K562 (cell line): ENCODE data around the gene FYB1. TPM values are rescaled to one million over a fixed set of nuclear protein-coding genes. Genes with fewer than 3 reads are reported as not detected.

Experiments
- ATAC-seq: fragments of 200-7000 bp; cut with Tn5 transposase; 3 replicates; pipeline ENCODE4 v1.9.1; 2020; ENCODE audit warnings: moderate library complexity
- BruUV-seq: library from RNA; stranded (reverse); fragments of 400-500 nt; replicated peaks from 2 replicates; lab custom pipeline; 2021; lab: Mats Ljungman, UMichigan
- CTCF ChIA-PET: fragments of 300-600 bp; formaldehyde crosslinking; extraction: SDS; loops from one replicate; lab custom pipeline; 2021; ENCODE audit warnings: low intra/inter-chr PET ratio; lab: Yijun Ruan, JAX
- POLR2A ChIA-PET: fragments of 300-600, 350-650 bp; sonication (Branson Sonifier 250); formaldehyde crosslinking; extraction: SDS; loops from one replicate; lab custom pipeline; 2021; ENCODE audit warnings: antibody characterized with exemption, inconsistent platforms; lab: Yijun Ruan, JAX
- DNase-seq, 4 experiments: peaks; one replicate each; pipeline versions ENCODE4 v3.0.0 to v3.0.0-alpha.2; 2011 to 2018; ENCODE audit warnings: low spot score in 3 of 4, mixed read lengths in 3 of 4; ENCODE audit errors: extremely low read depth in 1 of 4
- FAIRE-seq: peaks from 2 replicates; lab custom pipeline; 2011; peaks lifted over from hg19 to GRCh38; lab: Jason Lieb, UNC
- H2AFZ ChIP-seq: 2 replicates; pipeline ENCODE4 v1.6.0; 2011; ENCODE audit warnings: low read depth, low read length, control low read depth, inconsistent platforms
- H3K27ac ChIP-seq: fragments of 200-600 bp; 3 replicates; pipeline ENCODE4 v1.8.0; 2011; ENCODE audit warnings: low read depth, mild to moderate bottlenecking, control low read depth, inconsistent platforms, low read length, moderate library complexity, mixed read lengths; ENCODE audit errors: extremely low read depth
- H3K27me3 ChIP-seq, 2 experiments: fragments of 300-600 bp in 1 of 2; 2 replicates in 1 of 2; 3 replicates in 1 of 2; pipeline versions ENCODE4 v1.6.0 to v1.8.0; 2011; ENCODE audit warnings: inconsistent platforms in 2 of 2, low read length in 2 of 2, mild to moderate bottlenecking in 1 of 2, mixed read lengths in 1 of 2, moderate library complexity in 1 of 2; ENCODE audit not compliant: control insufficient read depth in 2 of 2, insufficient read depth in 2 of 2
- H3K36me3 ChIP-seq: fragments of 300-600 bp; 3 replicates; pipeline ENCODE4 v1.8.0; 2011; ENCODE audit warnings: mild to moderate bottlenecking, low read length, inconsistent platforms; ENCODE audit not compliant: control insufficient read depth, insufficient read depth
- H3K4me1 ChIP-seq, 2 experiments: fragments of 200-600 bp in 1 of 2; replicated peaks in 1 of 2; 2 replicates in 1 of 2; 3 replicates in 1 of 2; pipeline versions ENCODE4 v1.5.1 to v1.8.0; 2011; ENCODE audit warnings: inconsistent platforms in 2 of 2, low read length in 2 of 2, mild to moderate bottlenecking in 1 of 2, mixed read lengths in 1 of 2, moderate library complexity in 1 of 2; ENCODE audit not compliant: control insufficient read depth in 2 of 2, insufficient read depth in 2 of 2
- H3K4me2 ChIP-seq: 2 replicates; pipeline ENCODE4 v1.6.1; 2011; ENCODE audit warnings: low read length, control low read depth, inconsistent platforms, mixed read lengths; ENCODE audit not compliant: insufficient read depth
- H3K4me3 ChIP-seq: fragments of 200-600 bp; sonication (generic), shearing (Covaris generic); 2 replicates; pipeline ENCODE4 v1.5.1; 2016; ENCODE audit warnings: control low read depth, inconsistent platforms
- H3K79me2 ChIP-seq: fragments of 200-600 bp; 3 replicates; pipeline ENCODE4 v1.8.0; 2011; ENCODE audit warnings: low read length, inconsistent platforms; ENCODE audit not compliant: control insufficient read depth, insufficient read depth
- H3K9ac ChIP-seq, 2 experiments: 2 replicates each; pipeline versions ENCODE4 v1.6.0 to v1.6.1; 2011; ENCODE audit warnings: low read depth in 2 of 2, low read length in 2 of 2, control low read depth in 1 of 2, inconsistent platforms in 1 of 2, mild to moderate bottlenecking in 1 of 2, mixed read lengths in 1 of 2; ENCODE audit not compliant: insufficient read depth in 1 of 2
- H3K9me1 ChIP-seq: one replicate; pipeline ENCODE4 v1.6.0; 2011; ENCODE audit warnings: inconsistent platforms, mild to moderate bottlenecking, low read length, moderate library complexity; ENCODE audit not compliant: control insufficient read depth, insufficient read depth
- H3K9me3 ChIP-seq: replicated peaks from 2 replicates; pipeline ENCODE4 v1.5.1; 2011; ENCODE audit warnings: low read depth, low read length, inconsistent platforms; ENCODE audit not compliant: control insufficient read depth, insufficient read depth
- H4K20me1 ChIP-seq: replicated peaks from 2 replicates; pipeline ENCODE4 v1.6.1; 2011; ENCODE audit warnings: low read length, inconsistent platforms, mixed read lengths; ENCODE audit not compliant: control insufficient read depth, insufficient read depth
- GABPB2 ChIP-seq: fragments of 250-450 bp; sonication (Bioruptor Pico); conservative IDR thresholded peaks from 2 replicates; pipeline ENCODE4 v1.5.1; 2021; ENCODE audit warnings: mild to moderate bottlenecking
- NONO ChIP-seq, 2 experiments: fragments of 200-400 bp in 1 of 2; fragments of 450-650 bp in 1 of 2; formaldehyde crosslinking in 1 of 2; IDR thresholded peaks; 2 replicates each; pipeline ENCODE4 v1.6.1; 2017; ENCODE audit warnings: low read depth in 2 of 2, mild to moderate bottlenecking in 2 of 2, moderate library complexity in 2 of 2, low read length in 1 of 2
- ZC3H4 ChIP-seq: sonication (generic); formaldehyde crosslinking; IDR thresholded peaks from 2 replicates; pipeline ENCODE4 v1.9.0; 2021; ENCODE audit warnings: missing genetic modification reagents, borderline replicate concordance
- ZNF384 ChIP-seq: IDR thresholded peaks from 2 replicates; pipeline ENCODE4 v1.6.1; 2012; ENCODE audit warnings: low read depth, low read length, improper control_type of control experiment
- ZNF707 ChIP-seq: fragments of 250-450 bp; sonication (Bioruptor Pico); conservative IDR thresholded peaks from 2 replicates; pipeline ENCODE4 v1.8.0; 2022; ENCODE audit warnings: inconsistent platforms, mild to moderate bottlenecking, moderate library complexity
- ZNF764 ChIP-seq: fragments of 250-450 bp; sonication (Bioruptor Pico); IDR thresholded peaks from 2 replicates; pipeline ENCODE4 v1.4.0; 2020; ENCODE audit warnings: low read depth, mild to moderate bottlenecking, moderate library complexity
- WGBS: fragments of 100-300 bp; shearing (Covaris generic); methylation state at CpG from one replicate; pipeline ENCODE4 v1.1.6; 2016; ENCODE audit warnings: low coverage, mixed read lengths; ENCODE audit not compliant: insufficient coverage; ENCODE audit errors: missing lambda C conversion rate; 5-methylcytosine and 5-hydroxymethylcytosine counted together
- in situ Hi-C: fragments of 300-500 bp; cut with MboI; formaldehyde crosslinking; loops from 4 replicates; pipeline ENCODE4 v1.15.0; 2018; ENCODE audit warnings: inconsistent platforms, mixed read lengths
- intact Hi-C: fragments of 100-400 bp; cut with micrococcal nuclease; formaldehyde crosslinking; loops from 2 replicates; pipeline ENCODE4 v1.14.2; 2022
- polyA plus RNA-seq, 8 experiments: library from polyadenylated mRNA; depleted of rRNA in 4 of 8; stranded (reverse) in 5 of 8; unstranded in 3 of 8; fragments of >200 nt; fragmentation: Nextera tagmentation in 2 of 8; fragmentation: Illumina TruSeq in 1 of 8; extraction: Ambion mirVana in 2 of 8; extraction: Trizol in 1 of 8; gene quantifications; 2 replicates each; pipeline versions ENCODE4 v1.2.1 to v1.2.3, GENCODE V29; 2011 to 2014; ENCODE audit warnings: inconsistent platforms in 1 of 8, missing spikeins in 1 of 8
- total RNA-seq, 7 experiments: library from RNA; depleted of rRNA in 6 of 7; stranded (reverse); fragments of >200 nt in 6 of 7; fragmentation: Illumina TruSeq in 2 of 7; extraction: Trizol in 2 of 7; gene quantifications; 2 replicates each; pipeline versions ENCODE4 v1.2.1 to v1.2.3, GENCODE V29; 2011 to 2021; ENCODE audit warnings: low replicate concordance in 1 of 7
- TF ChIP-seq, protein P1 (sequence below), 2 experiments: fragments of 450-650 bp; IDR thresholded peaks; 2 replicates each; pipeline ENCODE4 v1.6.1; 2016
- TF ChIP-seq, protein P2 (sequence below): fragments of 250-450 bp; sonication (Bioruptor Pico); IDR thresholded peaks from 2 replicates; pipeline ENCODE4 v1.5.0; 2020; ENCODE audit warnings: mild to moderate bottlenecking

FYB1 gene
- total and polyA plus RNA-seq, 9 of the 15 experiments (the other 6 are each of a cell fraction or from before 2014, with no cell fraction given) = 4.7 to 31.5 (median 9.7) TPM

DNA sequence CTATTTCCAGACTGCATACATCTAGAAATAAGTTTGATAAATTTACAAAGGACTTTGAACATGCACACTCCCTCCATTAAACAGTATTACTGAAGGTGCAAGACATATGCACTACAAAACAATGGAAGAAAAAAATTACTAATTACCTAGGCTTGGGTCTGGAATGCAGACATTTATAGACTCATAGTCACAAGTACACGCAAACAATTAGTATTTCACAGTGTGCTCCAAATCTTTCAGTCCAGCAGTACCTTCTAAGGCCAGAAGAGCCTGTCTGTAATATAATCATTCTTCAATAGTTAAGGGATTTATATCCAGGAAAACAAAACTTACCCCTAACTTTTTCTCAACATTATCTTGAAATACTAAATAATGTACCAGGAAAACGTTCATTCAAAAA is 156.3 kb downstream of the FYB1 start:
- H3K9ac ChIP-seq = no peak overlapping the region
- ChIA-PET POLR2A (interaction anchor here (4.5 kb wide), 1 partner anchor 9 kb away, joined by 26 read pairs; no protein-coding TSS in a partner anchor), CTCF (no interaction called here)
- peak overlapping the region; percentile 20; the same call in 1 of the 3 replicates for H3K27ac ChIP-seq
- in situ Hi-C loops (no loop called here), intact Hi-C loops (no loop called here)
- peaks cover 34% of the 10 kb centered on the region for H3K36me3 ChIP-seq
- DNase-seq (no peak), ATAC-seq (peak; percentile 57), FAIRE-seq (no peak)
- H3K9me1 ChIP-seq = no peaks in the 10 kb centered on the region
- H3K9me3 ChIP-seq = peaks cover 7% of the 10 kb centered on the region; the same call in 1 of the 2 replicates
- 42% methylated on average over 2 of the region's 2 CpGs for WGBS
- TF ChIP-seq GABPB2 (CRISPR knock-in tag) (no peak), ZNF764 (CRISPR knock-in tag) (no peak), ZNF384 (no peak), ZC3H4 (CRISPR knock-in tag) (no peak), NONO (IDR thresholded peaks at IDR 0.05; ENCODE audit: low read depth in 2 of 2, low read length in 1 of 2) (0 out of 4 replicates have a peak, but pooled peaks of 1 of the 2 experiments have one; percentile 7), ZNF707 (CRISPR knock-in tag) (no peak)
- TF ChIP-seq, protein P1, sequence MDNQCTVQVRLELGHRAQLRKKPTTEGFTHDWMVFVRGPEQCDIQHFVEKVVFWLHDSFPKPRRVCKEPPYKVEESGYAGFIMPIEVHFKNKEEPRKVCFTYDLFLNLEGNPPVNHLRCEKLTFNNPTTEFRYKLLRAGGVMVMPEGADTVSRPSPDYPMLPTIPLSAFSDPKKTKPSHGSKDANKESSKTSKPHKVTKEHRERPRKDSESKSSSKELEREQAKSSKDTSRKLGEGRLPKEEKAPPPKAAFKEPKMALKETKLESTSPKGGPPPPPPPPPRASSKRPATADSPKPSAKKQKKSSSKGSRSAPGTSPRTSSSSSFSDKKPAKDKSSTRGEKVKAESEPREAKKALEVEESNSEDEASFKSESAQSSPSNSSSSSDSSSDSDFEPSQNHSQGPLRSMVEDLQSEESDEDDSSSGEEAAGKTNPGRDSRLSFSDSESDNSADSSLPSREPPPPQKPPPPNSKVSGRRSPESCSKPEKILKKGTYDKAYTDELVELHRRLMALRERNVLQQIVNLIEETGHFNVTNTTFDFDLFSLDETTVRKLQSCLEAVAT (IDR thresholded peaks at IDR 0.05) = no peak
- TF ChIP-seq, protein P2, sequence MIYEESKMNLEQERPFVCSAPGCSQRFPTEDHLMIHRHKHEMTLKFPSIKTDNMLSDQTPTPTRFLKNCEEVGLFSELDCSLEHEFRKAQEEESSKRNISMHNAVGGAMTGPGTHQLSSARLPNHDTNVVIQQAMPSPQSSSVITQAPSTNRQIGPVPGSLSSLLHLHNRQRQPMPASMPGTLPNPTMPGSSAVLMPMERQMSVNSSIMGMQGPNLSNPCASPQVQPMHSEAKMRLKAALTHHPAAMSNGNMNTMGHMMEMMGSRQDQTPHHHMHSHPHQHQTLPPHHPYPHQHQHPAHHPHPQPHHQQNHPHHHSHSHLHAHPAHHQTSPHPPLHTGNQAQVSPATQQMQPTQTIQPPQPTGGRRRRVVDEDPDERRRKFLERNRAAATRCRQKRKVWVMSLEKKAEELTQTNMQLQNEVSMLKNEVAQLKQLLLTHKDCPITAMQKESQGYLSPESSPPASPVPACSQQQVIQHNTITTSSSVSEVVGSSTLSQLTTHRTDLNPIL (CRISPR knock-in tag) = no peak
- no peaks in the 10 kb centered on the region for H4K20me1 ChIP-seq
- peaks cover 99% of the 10 kb centered on the region for H3K79me2 ChIP-seq
- BruUV-seq = no TSS peak
- H3K4me2 ChIP-seq = no peak overlapping the region
- H3K27me3 ChIP-seq = no peaks in the 10 kb centered on the region
- H2AFZ ChIP-seq = no peak overlapping the region
- no peaks in the 10 kb centered on the region for H3K4me1 ChIP-seq
- H3K4me3 ChIP-seq = no peak overlapping the region
